K562 (cell line): Measurements from ENCODE around the gene CIAO3. TPM values are rescaled to one million over a fixed set of nuclear protein-coding genes. Genes with fewer than 3 reads are reported as not detected.

ENCODE experiments used
- CEBPZ ChIP-seq: fragments of 150-350 bp; IDR thresholded peaks from 2 replicates; pipeline ENCODE4 v1.6.1; 2014; ENCODE audit warnings: low read depth, mild to moderate bottlenecking, low read length, borderline replicate concordance
- EHMT2 ChIP-seq: fragments of 450-650 bp; IDR thresholded peaks from 2 replicates; pipeline ENCODE4 v1.6.1; 2018; ENCODE audit warnings: antibody characterized with exemption
- FOS ChIP-seq: IDR thresholded peaks from 3 replicates; pipeline ENCODE4 v1.6.1; 2011; ENCODE audit not compliant: insufficient read length; ENCODE audit errors: extremely low read depth
- MLLT1 ChIP-seq, 2 experiments: fragments of 450-650 bp; IDR thresholded peaks; 2 replicates each; pipeline ENCODE4 v1.6.1; 2016
- RBBP5 ChIP-seq: fragments of 200-600 bp; sonication (generic); IDR thresholded peaks from 2 replicates; pipeline ENCODE4 v1.6.1; 2012; ENCODE audit warnings: borderline replicate concordance, mild to moderate bottlenecking, low read length, control low read depth, inconsistent platforms; ENCODE audit not compliant: insufficient read depth, poor library complexity, severe bottlenecking
- RERE ChIP-seq: sonication (generic); formaldehyde crosslinking; IDR thresholded peaks from 2 replicates; pipeline ENCODE4 v1.8.0; 2023; ENCODE audit warnings: missing genetic modification reagents, mild to moderate bottlenecking, borderline replicate concordance
- SIX5 ChIP-seq, 2 experiments: IDR thresholded peaks; 2 replicates each; pipeline ENCODE4 v1.6.1; 2011; ENCODE audit warnings: low read length in 2 of 2, borderline replicate concordance in 1 of 2, low read depth in 1 of 2, mild to moderate bottlenecking in 1 of 2, moderate library complexity in 1 of 2; ENCODE audit not compliant: insufficient read depth in 1 of 2
- SMARCB1 ChIP-seq: IDR thresholded peaks from 2 replicates; pipeline ENCODE4 v1.6.1; 2011; ENCODE audit warnings: improper control_type of control experiment, low read depth; ENCODE audit not compliant: insufficient read length
- SNRNP70 ChIP-seq: fragments of 200-400 bp; formaldehyde crosslinking; optimal IDR thresholded peaks from 2 replicates; pipeline ENCODE3; 2017; ENCODE audit warnings: low read depth, low read length
- ZNF436 ChIP-seq: fragments of 250-450, 450-650 bp; sonication (Bioruptor Pico); formaldehyde crosslinking; IDR thresholded peaks from 2 replicates; pipeline ENCODE4 v1.7.0; 2020; ENCODE audit warnings: mild to moderate bottlenecking
- ZNF780A ChIP-seq: fragments of 250-450 bp; sonication (Bioruptor Pico); IDR thresholded peaks from 2 replicates; pipeline ENCODE4 v1.5.0; 2021; ENCODE audit warnings: mild to moderate bottlenecking
- polyA plus RNA-seq, 8 experiments: library from polyadenylated mRNA; depleted of rRNA in 4 of 8; stranded (reverse) in 5 of 8; unstranded in 3 of 8; fragments of >200 nt; fragmentation: Nextera tagmentation in 2 of 8; fragmentation: Illumina TruSeq in 1 of 8; extraction: Ambion mirVana in 2 of 8; extraction: Trizol in 1 of 8; gene quantifications; 2 replicates each; pipeline versions ENCODE4 v1.2.1 to v1.2.3, GENCODE V29; 2011 to 2014; ENCODE audit warnings: inconsistent platforms in 1 of 8, missing spikeins in 1 of 8
- total RNA-seq, 7 experiments: library from RNA; depleted of rRNA in 6 of 7; stranded (reverse); fragments of >200 nt in 6 of 7; fragmentation: Illumina TruSeq in 2 of 7; extraction: Trizol in 2 of 7; gene quantifications; 2 replicates each; pipeline versions ENCODE4 v1.2.1 to v1.2.3, GENCODE V29; 2011 to 2021; ENCODE audit warnings: low replicate concordance in 1 of 7

Gene CIAO3
- total and polyA plus RNA-seq, 9 of the 15 experiments (the other 6 are each of a cell fraction or from before 2014, with no cell fraction given), result 2.2 to 35.6 (median 18.7) TPM

- TF ChIP-seq RERE (no peak), EHMT2 (no peak), RBBP5 (no peak), SNRNP70 (no peak), CEBPZ (no peak), SIX5 (IDR thresholded peaks at IDR 0.05; ENCODE audit: borderline replicate concordance in 1 of 2, insufficient read depth in 1 of 2, low read depth in 1 of 2, low read length in 2 of 2) (peak in 1 of 2 experiments; percentile 36; a peak in 1 of 4 replicates), ZNF780A (no peak), ZNF436 (CRISPR knock-in tag) (no peak), SMARCB1 (no peak), MLLT1 (IDR thresholded peaks at IDR 0.05) (no peak), FOS (no peak)
Measured at GRCh38 chr16:709566-710499, 31.0 kb downstream of the CIAO3 start (continued).
